ENCODE measurements around the gene SLC35C1.

Gene SLC35C1

GRCh38 chr11:45791524-45791923 is 13.4 kb upstream of the SLC35C1 start:
- no CpG with 5 or more reads among the region's 1 CpG for WGBS, 2 experiments (ENCODE audit: insufficient coverage in 2 of 2)
- Histone ChIP-seq H3K27ac (ENCODE audit: low read depth, low read length, severe bottlenecking) (no peak overlapping the region), H3K36me3 (ENCODE audit: control insufficient read depth, insufficient read depth, low read length) (no peaks in the 10 kb centered on the region), H3K9me3 (ENCODE audit: control insufficient read depth, low read length) (no peaks in the 10 kb centered on the region), H3K4me1 (ENCODE audit: control insufficient read depth, insufficient read depth, low read length, poor library complexity, severe bottlenecking) (no peaks in the 10 kb centered on the region), H3K4me3 (ENCODE audit: extremely low read depth, insufficient read depth, low read length, poor library complexity, severe bottlenecking) (no peak overlapping the region)

GRCh38 chr11:45794169-45794568 is 10.8 kb upstream of the SLC35C1 start:
- no peaks in the 10 kb centered on the region for H3K36me3 ChIP-seq (ENCODE audit: control insufficient read depth, insufficient read depth, low read length)
- WGBS, 2 experiments (ENCODE audit: insufficient coverage in 2 of 2): 78 to 86% methylated on average over 1 to 2 of the region's 3 CpGs
- no peaks in the 10 kb centered on the region for H3K4me1 ChIP-seq (ENCODE audit: control insufficient read depth, insufficient read depth, low read length, poor library complexity, severe bottlenecking)
- H3K9me3 ChIP-seq (ENCODE audit: control insufficient read depth, low read length): no peaks in the 10 kb centered on the region
- H3K4me3 ChIP-seq (ENCODE audit: extremely low read depth, insufficient read depth, low read length, poor library complexity, severe bottlenecking): no peak overlapping the region
- no peak overlapping the region for H3K27ac ChIP-seq (ENCODE audit: low read depth, low read length, severe bottlenecking)

- WGBS, 2 experiments (ENCODE audit: insufficient coverage in 2 of 2): 89 to 95% methylated on average over 2 to 5 of the region's 5 CpGs
Observed at GRCh38 chr11:45795379-45795778, 9.6 kb upstream of the SLC35C1 start.

GRCh38 chr11:45796461-45796861 is 8.5 kb upstream of the SLC35C1 start:
- Histone ChIP-seq H3K4me1 (ENCODE audit: control insufficient read depth, insufficient read depth, low read length, poor library complexity, severe bottlenecking) (no peaks in the 10 kb centered on the region), H3K27ac (ENCODE audit: low read depth, low read length, severe bottlenecking) (no peak overlapping the region), H3K9me3 (ENCODE audit: control insufficient read depth, low read length) (no peaks in the 10 kb centered on the region), H3K4me3 (ENCODE audit: extremely low read depth, insufficient read depth, low read length, poor library complexity, severe bottlenecking) (no peak overlapping the region), H3K36me3 (ENCODE audit: control insufficient read depth, insufficient read depth, low read length) (no peaks in the 10 kb centered on the region)
- 90 to 100% methylated on average over 7 to 8 of the region's 8 CpGs for WGBS, 2 experiments (ENCODE audit: insufficient coverage in 2 of 2)

More at GRCh38 chr11:45795379-45795778, 9.6 kb upstream of the SLC35C1 start:
- H3K4me1 ChIP-seq (ENCODE audit: control insufficient read depth, insufficient read depth, low read length, poor library complexity, severe bottlenecking): no peaks in the 10 kb centered on the region
- H3K27ac ChIP-seq (ENCODE audit: low read depth, low read length, severe bottlenecking): no peak overlapping the region
- H3K9me3 ChIP-seq (ENCODE audit: control insufficient read depth, low read length): no peaks in the 10 kb centered on the region
- H3K4me3 ChIP-seq (ENCODE audit: extremely low read depth, insufficient read depth, low read length, poor library complexity, severe bottlenecking): no peak overlapping the region
- no peaks in the 10 kb centered on the region for H3K36me3 ChIP-seq (ENCODE audit: control insufficient read depth, insufficient read depth, low read length)

- Histone ChIP-seq H3K4me3 (ENCODE audit: extremely low read depth, insufficient read depth, low read length, poor library complexity, severe bottlenecking) (no peak overlapping the region), H3K27ac (ENCODE audit: low read depth, low read length, severe bottlenecking) (no peak overlapping the region), H3K4me1 (ENCODE audit: control insufficient read depth, insufficient read depth, low read length, poor library complexity, severe bottlenecking) (no peaks in the 10 kb centered on the region), H3K9me3 (ENCODE audit: control insufficient read depth, low read length) (no peaks in the 10 kb centered on the region), H3K36me3 (ENCODE audit: control insufficient read depth, insufficient read depth, low read length) (no peaks in the 10 kb centered on the region)
- WGBS, 2 experiments (ENCODE audit: insufficient coverage in 2 of 2): 91 to 93% methylated on average over 10 of the region's 10 CpGs
Observed at GRCh38 chr11:45798793-45799441, 6.0 kb upstream of the SLC35C1 start.

- Histone ChIP-seq H3K36me3 (ENCODE audit: control insufficient read depth, insufficient read depth, low read length) (no peaks in the 10 kb centered on the region), H3K4me3 (ENCODE audit: extremely low read depth, insufficient read depth, low read length, poor library complexity, severe bottlenecking) (no peak overlapping the region), H3K27ac (ENCODE audit: low read depth, low read length, severe bottlenecking) (no peak overlapping the region), H3K4me1 (ENCODE audit: control insufficient read depth, insufficient read depth, low read length, poor library complexity, severe bottlenecking) (no peaks in the 10 kb centered on the region), H3K9me3 (ENCODE audit: control insufficient read depth, low read length) (no peaks in the 10 kb centered on the region)
- 100% methylated on average over 1 to 2 of the region's 3 CpGs for WGBS, 2 experiments (ENCODE audit: insufficient coverage in 2 of 2)
Observed at GRCh38 chr11:45799562-45799961, 5.4 kb upstream of the SLC35C1 start.

- 80 to 83% methylated on average over 1 of the region's 2 CpGs for WGBS, 2 experiments (ENCODE audit: insufficient coverage in 2 of 2)
- Histone ChIP-seq H3K4me1 (ENCODE audit: control insufficient read depth, insufficient read depth, low read length, poor library complexity, severe bottlenecking) (no peaks in the 10 kb centered on the region), H3K27ac (ENCODE audit: low read depth, low read length, severe bottlenecking) (no peak overlapping the region), H3K4me3 (ENCODE audit: extremely low read depth, insufficient read depth, low read length, poor library complexity, severe bottlenecking) (no peak overlapping the region), H3K36me3 (ENCODE audit: control insufficient read depth, insufficient read depth, low read length) (no peaks in the 10 kb centered on the region), H3K9me3 (ENCODE audit: control insufficient read depth, low read length) (no peaks in the 10 kb centered on the region)
Observed at GRCh38 chr11:45800261-45800660, 4.7 kb upstream of the SLC35C1 start.

GRCh38 chr11:45801723-45802315 is 3.1 kb upstream of the SLC35C1 start:
- H3K9me3 ChIP-seq (ENCODE audit: control insufficient read depth, low read length): no peaks in the 10 kb centered on the region
- no peaks in the 10 kb centered on the region for H3K36me3 ChIP-seq (ENCODE audit: control insufficient read depth, insufficient read depth, low read length)
- 78 to 82% methylated on average over 2 of the region's 2 CpGs for WGBS, 2 experiments (ENCODE audit: insufficient coverage in 2 of 2)
- H3K4me3 ChIP-seq (ENCODE audit: extremely low read depth, insufficient read depth, low read length, poor library complexity, severe bottlenecking): no peak overlapping the region
- H3K27ac ChIP-seq (ENCODE audit: low read depth, low read length, severe bottlenecking): no peak overlapping the region
- H3K4me1 ChIP-seq (ENCODE audit: control insufficient read depth, insufficient read depth, low read length, poor library complexity, severe bottlenecking): peaks cover 8% of the 10 kb centered on the region

GRCh38 chr11:45802531-45803317 is 2.2 kb upstream of the SLC35C1 start:
- H3K36me3 ChIP-seq (ENCODE audit: control insufficient read depth, insufficient read depth, low read length): peaks cover 5% of the 10 kb centered on the region
- WGBS, 2 experiments (ENCODE audit: insufficient coverage in 2 of 2): 92 to 97% methylated on average over 2 to 5 of the region's 10 CpGs
- no peak overlapping the region for H3K4me3 ChIP-seq (ENCODE audit: extremely low read depth, insufficient read depth, low read length, poor library complexity, severe bottlenecking)
- peaks cover 8% of the 10 kb centered on the region for H3K4me1 ChIP-seq (ENCODE audit: control insufficient read depth, insufficient read depth, low read length, poor library complexity, severe bottlenecking)
- no peak overlapping the region for H3K27ac ChIP-seq (ENCODE audit: low read depth, low read length, severe bottlenecking)
- no peaks in the 10 kb centered on the region for H3K9me3 ChIP-seq (ENCODE audit: control insufficient read depth, low read length)

- peaks cover 8% of the 10 kb centered on the region for H3K4me1 ChIP-seq (ENCODE audit: control insufficient read depth, insufficient read depth, low read length, poor library complexity, severe bottlenecking)
- peaks cover 7% of the 10 kb centered on the region for H3K36me3 ChIP-seq (ENCODE audit: control insufficient read depth, insufficient read depth, low read length)
- WGBS, 2 experiments (ENCODE audit: insufficient coverage in 2 of 2): 0 to 1% methylated on average over 50 to 64 of the region's 70 CpGs
- H3K27ac ChIP-seq (ENCODE audit: low read depth, low read length, severe bottlenecking): no peak overlapping the region
- H3K4me3 ChIP-seq (ENCODE audit: extremely low read depth, insufficient read depth, low read length, poor library complexity, severe bottlenecking): peak overlapping the region; percentile 74
- no peaks in the 10 kb centered on the region for H3K9me3 ChIP-seq (ENCODE audit: control insufficient read depth, low read length)
Observed at GRCh38 chr11:45803971-45804760, 783 bp upstream of the SLC35C1 start.
